Calu3 (cell line): ENCODE results near the gene GRIN3A. TPM values are rescaled to one million over a fixed set of nuclear protein-coding genes. Genes with fewer than 3 reads are reported as not detected.
"Not testable (repeated sequence)": the region's sequence is repeated elsewhere in the genome, so short reads cannot be mapped to it uniquely, and the experiment has no call there.

Source experiments
- BruUV-seq: library from RNA; stranded (reverse); fragments of 400-500 nt; replicated peaks from 2 replicates; lab custom pipeline; 2021; lab: Mats Ljungman, UMichigan
- CTCF ChIA-PET: fragments of 300-600 bp; sonication (Branson Sonifier 250); formaldehyde crosslinking; loops from one replicate; lab custom pipeline; 2022; ENCODE audit warnings: antibody characterized with exemption; lab: Charles Lee
- DNase-seq: peaks from one replicate; pipeline ENCODE4 v3.0.0; 2022
- H3K27ac Mint-ChIP-seq: one replicate; pipeline ENCODE4 v1.8.0; 2022; ENCODE audit warnings: mixed read lengths; ENCODE audit not compliant: unreplicated experiment
- H3K27me3 Mint-ChIP-seq: one replicate; pipeline ENCODE4 v1.8.0; 2022; ENCODE audit warnings: mixed read lengths; ENCODE audit not compliant: unreplicated experiment
- H3K36me3 Mint-ChIP-seq: one replicate; pipeline ENCODE4 v1.8.0; 2022; ENCODE audit warnings: mild to moderate bottlenecking, moderate library complexity, mixed read lengths; ENCODE audit not compliant: insufficient read depth, unreplicated experiment
- H3K4me1 Mint-ChIP-seq: one replicate; pipeline ENCODE4 v1.8.0; 2022; ENCODE audit warnings: mild to moderate bottlenecking, low read depth, mixed read lengths; ENCODE audit not compliant: unreplicated experiment
- H3K4me3 Mint-ChIP-seq: one replicate; pipeline ENCODE4 v1.8.0; 2022; ENCODE audit warnings: mild to moderate bottlenecking, low read depth, moderate library complexity, mixed read lengths; ENCODE audit not compliant: unreplicated experiment
- H3K9me3 Mint-ChIP-seq: one replicate; pipeline ENCODE4 v1.8.0; 2022; ENCODE audit warnings: low read depth, mixed read lengths; ENCODE audit not compliant: unreplicated experiment
- CTCF ChIP-seq: fragments of 200-600 bp; IDR thresholded peaks from one replicate; pipeline ENCODE4 v1.8.0; 2022; ENCODE audit warnings: antibody characterized with exemption; ENCODE audit not compliant: unreplicated experiment
- intact Hi-C: fragments of 100-400 bp; cut with micrococcal nuclease; formaldehyde crosslinking; loops from one replicate; pipeline ENCODE4 v1.10.0; 2022; ENCODE audit not compliant: unreplicated experiment
- total RNA-seq: library from RNA; stranded (reverse); gene quantifications from 2 replicates; pipeline ENCODE4 v1.2.3, GENCODE V29; 2022

The GRIN3A gene
- total RNA-seq, 1 experiment from 2014 or later = not detected

GRCh38 chr9:101727612-101728524 lies 10.6 kb downstream of the GRIN3A start:
- intact Hi-C loops = loop anchor here (1.0 kb wide), 1 partner anchor 126 kb away; no protein-coding TSS in a partner anchor
- Mint-ChIP-seq H3K9me3 (no peaks in the 10 kb centered on the region), H3K4me3 (no peak overlapping the region), H3K36me3 (no peaks in the 10 kb centered on the region), H3K4me1 (no peaks in the 10 kb centered on the region), H3K27me3 (peaks cover 29% of the 10 kb centered on the region), H3K27ac (no peak overlapping the region)
- CTCF ChIA-PET = no interaction called here
- peak; percentile 23 for DNase-seq
- no peak for TF ChIP-seq CTCF
- no TSS peak for BruUV-seq

- H3K9me3 Mint-ChIP-seq, BruUV-seq, DNase-seq, CTCF ChIA-PET, intact Hi-C loops, H3K4me1 Mint-ChIP-seq, H3K36me3 Mint-ChIP-seq, H3K4me3 Mint-ChIP-seq, H3K27ac Mint-ChIP-seq: not testable (repeated sequence)
- H3K27me3 Mint-ChIP-seq = peaks cover 28% of the 10 kb centered on the region
Measured at GRCh38 chr9:101724271-101724670, 14.2 kb downstream of the GRIN3A start.

- no peak for TF ChIP-seq CTCF
- no TSS peak for BruUV-seq
- intact Hi-C loops = no loop called here
- Mint-ChIP-seq H3K9me3 (no peaks in the 10 kb centered on the region), H3K36me3 (no peaks in the 10 kb centered on the region), H3K4me3 (no peak overlapping the region), H3K27me3 (peaks cover 43% of the 10 kb centered on the region), H3K27ac (no peak overlapping the region), H3K4me1 (no peaks in the 10 kb centered on the region)
- DNase-seq = no peak
- CTCF ChIA-PET = no interaction called here
Measured at GRCh38 chr9:101718192-101718591, 20.3 kb downstream of the GRIN3A start.

GRCh38 chr9:101716629-101717028 lies 21.8 kb downstream of the GRIN3A start:
- peaks cover 41% of the 10 kb centered on the region for H3K27me3 Mint-ChIP-seq
- no peaks in the 10 kb centered on the region for H3K36me3 Mint-ChIP-seq
- no peak for TF ChIP-seq CTCF
- intact Hi-C loops = no loop called here
- no peak overlapping the region for H3K4me3 Mint-ChIP-seq
- DNase-seq = no peak
- CTCF ChIA-PET = no interaction called here
- no peaks in the 10 kb centered on the region for H3K4me1 Mint-ChIP-seq
- BruUV-seq = no TSS peak
- H3K27ac Mint-ChIP-seq = no peak overlapping the region
- no peaks in the 10 kb centered on the region for H3K9me3 Mint-ChIP-seq
